H1 (cell line): ENCODE data around the gene SMARCC2. TPM values are rescaled to one million over a fixed set of nuclear protein-coding genes. Genes with fewer than 3 reads are reported as not detected.
A peak's percentile ranks its signal among the peaks of the same experiment; 100 is the strongest.

Source experiments
- CTCF ChIA-PET: fragments of 300-600 bp; sonication (Branson Sonifier 250); formaldehyde crosslinking; loops from one replicate; lab custom pipeline; 2021; ENCODE audit not compliant: partially characterized antibody; lab: Charles Lee
- POLR2A ChIA-PET: fragments of 300-600 bp; sonication (Branson Sonifier 250); formaldehyde crosslinking; loops from one replicate; lab custom pipeline; 2021; ENCODE audit warnings: inconsistent platforms; ENCODE audit not compliant: partially characterized antibody; lab: Charles Lee
- DNase-seq, 2 experiments: peaks; one replicate each; pipeline versions ENCODE4 v3.0.0 to v3.0.0-alpha.2; 2010 to 2022; ENCODE audit warnings: low spot score in 2 of 2, low read depth in 1 of 2, mixed read lengths in 1 of 2
- FAIRE-seq: peaks from 2 replicates; lab custom pipeline; 2011; peaks lifted over from hg19 to GRCh38; lab: Jason Lieb, UNC
- H2AFZ ChIP-seq: 2 replicates; pipeline ENCODE4 v1.8.1; 2012; ENCODE audit warnings: low read length, inconsistent platforms
- H2AK5ac ChIP-seq: 2 replicates; pipeline ENCODE4 v1.6.1; 2013; ENCODE audit warnings: low read depth, low read length
- H2BK120ac ChIP-seq: replicated peaks from 2 replicates; pipeline ENCODE3; 2013; ENCODE audit warnings: low read depth, low read length, inconsistent platforms
- H2BK12ac ChIP-seq: 2 replicates; pipeline ENCODE4 v1.6.1; 2013; ENCODE audit warnings: low read depth, low read length
- H2BK15ac ChIP-seq: 2 replicates; pipeline ENCODE4 v1.6.1; 2013; ENCODE audit warnings: low read length
- H2BK20ac ChIP-seq: 2 replicates; pipeline ENCODE4 v1.6.1; 2013; ENCODE audit warnings: low read length
- H2BK5ac ChIP-seq: 2 replicates; pipeline ENCODE4 v1.6.1; 2013; ENCODE audit warnings: low read depth, low read length
- H3K14ac ChIP-seq: 2 replicates; pipeline ENCODE4 v1.6.1; 2013; ENCODE audit warnings: inconsistent platforms; ENCODE audit not compliant: insufficient read length
- H3K18ac ChIP-seq: 2 replicates; pipeline ENCODE4 v1.6.1; 2013; ENCODE audit warnings: low read length; ENCODE audit errors: extremely low read depth
- H3K23ac ChIP-seq: 2 replicates; pipeline ENCODE4 v1.6.1; 2013; ENCODE audit warnings: inconsistent platforms; ENCODE audit not compliant: insufficient read length
- H3K23me2 ChIP-seq: 2 replicates; pipeline ENCODE4 v1.6.1; 2013; ENCODE audit warnings: low read depth, low read length
- H3K27ac ChIP-seq: 2 replicates; pipeline ENCODE4 v1.6.1; 2011; ENCODE audit warnings: low read depth, low read length, inconsistent platforms
- H3K27me3 ChIP-seq, 4 experiments: replicated peaks in 1 of 4; 1 replicate in 1 of 4; 2 replicates in 3 of 4; pipeline versions ENCODE4 v1.6.1 to v1.8.1; 2011 to 2013; ENCODE audit warnings: low read length in 3 of 4, mild to moderate bottlenecking in 3 of 4, inconsistent platforms in 2 of 4, mixed read lengths in 2 of 4, moderate library complexity in 1 of 4; ENCODE audit not compliant: control insufficient read depth in 3 of 4, insufficient read depth in 3 of 4; ENCODE audit errors: extremely low read depth in 1 of 4
- H3K36me3 ChIP-seq, 4 experiments: 2 replicates each; pipeline versions ENCODE4 v1.6.1 to v1.8.1; 2011 to 2013; ENCODE audit warnings: mild to moderate bottlenecking in 4 of 4, low read length in 3 of 4, moderate library complexity in 2 of 4, control low read depth in 1 of 4, inconsistent platforms in 1 of 4; ENCODE audit not compliant: insufficient read depth in 4 of 4, control insufficient read depth in 2 of 4
- H3K4ac ChIP-seq: replicated peaks from 2 replicates; pipeline ENCODE3; 2013; ENCODE audit warnings: low read length, low read depth, mixed read lengths, inconsistent platforms; ENCODE audit not compliant: insufficient read length
- H3K4me1 ChIP-seq, 4 experiments: replicated peaks in 1 of 4; 1 replicate in 1 of 4; 2 replicates in 3 of 4; pipeline versions ENCODE4 v1.6.1 to v1.8.1; 2011 to 2013; ENCODE audit warnings: low read length in 3 of 4, inconsistent platforms in 2 of 4, mixed read lengths in 1 of 4; ENCODE audit not compliant: insufficient read depth in 4 of 4, control insufficient read depth in 3 of 4
- H3K4me2 ChIP-seq, 2 experiments: 2 replicates each; pipeline versions ENCODE4 v1.6.1 to v1.8.1; 2011 to 2013; ENCODE audit warnings: low read depth in 2 of 2, low read length in 2 of 2, control low read depth in 1 of 2, inconsistent platforms in 1 of 2, mild to moderate bottlenecking in 1 of 2; ENCODE audit not compliant: insufficient read depth in 1 of 2
- H3K4me3 ChIP-seq, 4 experiments: fragments of 200-600, 300-600 bp in 1 of 4; sonication (generic), shearing (Covaris generic), sonication (Bioruptor Twin) in 1 of 4; 2 replicates each; pipeline versions ENCODE4 v1.5.1 to v1.8.1; 2011 to 2016; ENCODE audit warnings: low read length in 4 of 4, low read depth in 3 of 4, control low read depth in 2 of 4, inconsistent platforms in 2 of 4, mild to moderate bottlenecking in 2 of 4, mixed read lengths in 1 of 4, moderate library complexity in 1 of 4; ENCODE audit not compliant: insufficient read depth in 2 of 4; ENCODE audit errors: extremely low read depth in 1 of 4
- H3K56ac ChIP-seq: replicated peaks from 2 replicates; pipeline ENCODE3; 2013; ENCODE audit warnings: low read depth, mild to moderate bottlenecking, mixed read lengths, low read length, inconsistent platforms; ENCODE audit not compliant: insufficient read length
- H3K79me1 ChIP-seq: 2 replicates; pipeline ENCODE4 v1.6.1; 2013; ENCODE audit warnings: low read depth, low read length, control low read depth
- H3K79me2 ChIP-seq, 2 experiments: 2 replicates each; pipeline versions ENCODE4 v1.6.1 to v1.8.1; 2012 to 2013; ENCODE audit warnings: low read length in 2 of 2, mild to moderate bottlenecking in 2 of 2, inconsistent platforms in 1 of 2; ENCODE audit not compliant: insufficient read depth in 2 of 2, control insufficient read depth in 1 of 2
- H3K9ac ChIP-seq, 4 experiments: replicated peaks in 1 of 4; 1 replicate in 1 of 4; 2 replicates in 3 of 4; pipeline versions ENCODE4 v1.6.1 to v1.8.1; 2011 to 2013; ENCODE audit warnings: low read depth in 3 of 4, low read length in 3 of 4, control low read depth in 2 of 4, mild to moderate bottlenecking in 2 of 4, moderate library complexity in 2 of 4, inconsistent platforms in 1 of 4; ENCODE audit errors: extremely low read depth in 1 of 4
- H3K9me3 ChIP-seq, 2 experiments: 2 replicates each; pipeline versions ENCODE4 v1.6.1 to v1.8.1; 2012 to 2013; ENCODE audit warnings: mild to moderate bottlenecking in 2 of 2, moderate library complexity in 2 of 2, control low read depth in 1 of 2, inconsistent platforms in 1 of 2, low read depth in 1 of 2, low read length in 1 of 2, mixed read lengths in 1 of 2; ENCODE audit not compliant: insufficient read depth in 2 of 2
- H4K20me1 ChIP-seq, 2 experiments: replicated peaks in 1 of 2; 2 replicates each; pipeline versions ENCODE3 to v1.8.1; 2011 to 2013; ENCODE audit warnings: inconsistent platforms in 2 of 2, low read length in 2 of 2, mild to moderate bottlenecking in 1 of 2; ENCODE audit not compliant: insufficient read depth in 2 of 2, control insufficient read depth in 1 of 2
- H4K5ac ChIP-seq: 2 replicates; pipeline ENCODE4 v1.6.1; 2013; ENCODE audit warnings: low read length, low read depth, mixed read lengths, inconsistent platforms; ENCODE audit not compliant: insufficient read length
- H4K8ac ChIP-seq: 2 replicates; pipeline ENCODE4 v1.8.0; 2013; ENCODE audit warnings: mild to moderate bottlenecking, moderate library complexity, low read length, inconsistent platforms; ENCODE audit not compliant: insufficient read depth; ENCODE audit errors: extremely low read depth
- H4K91ac ChIP-seq: replicated peaks from 2 replicates; pipeline ENCODE3; 2013; ENCODE audit warnings: low read length, mixed read lengths, inconsistent platforms; ENCODE audit not compliant: insufficient read length
- BACH1 ChIP-seq: IDR thresholded peaks from 2 replicates; pipeline ENCODE4 v1.6.1; 2012; ENCODE audit warnings: low read length, improper control_type of control experiment
- GABPA ChIP-seq: IDR thresholded peaks from 2 replicates; pipeline ENCODE4 v1.6.1; 2011; ENCODE audit warnings: mild to moderate bottlenecking, low read length, moderate library complexity, borderline replicate concordance; ENCODE audit not compliant: insufficient read depth
- GTF2F1 ChIP-seq: IDR thresholded peaks from 2 replicates; pipeline ENCODE4 v1.6.1; 2012; ENCODE audit warnings: low read depth, low read length, improper control_type of control experiment, borderline replicate concordance
- PHF8 ChIP-seq: fragments of 200-600 bp; sonication (generic); conservative IDR thresholded peaks from 2 replicates; pipeline ENCODE4 v1.7.1; 2012; ENCODE audit warnings: low read depth, mild to moderate bottlenecking, inconsistent platforms, low read length, moderate library complexity
- RAD21 ChIP-seq, 2 experiments: IDR thresholded peaks in 1 of 2; conservative IDR thresholded peaks in 1 of 2; 2 replicates each; pipeline ENCODE4 v1.6.1; 2011; ENCODE audit warnings: low read depth in 2 of 2, low read length in 2 of 2, improper control_type of control experiment in 1 of 2, inconsistent platforms in 1 of 2, mild to moderate bottlenecking in 1 of 2, moderate library complexity in 1 of 2
- SIRT6 ChIP-seq: IDR thresholded peaks from one replicate; pipeline ENCODE4 v1.7.1; 2012; ENCODE audit warnings: low read length, inconsistent platforms
- TBP ChIP-seq: IDR thresholded peaks from 2 replicates; pipeline ENCODE4 v1.6.1; 2011; ENCODE audit warnings: low read depth, low read length, improper control_type of control experiment
- WGBS, 2 experiments: shearing (Covaris generic) in 1 of 2; methylation state at CpG; one replicate each; pipeline versions ENCODE4 v1.1.6 to v1.1.7; 2013 to 2015; ENCODE audit warnings: low lambda C conversion rate in 2 of 2, mixed read lengths in 2 of 2, inconsistent platforms in 1 of 2, low coverage in 1 of 2, missing lambda C conversion rate in 1 of 2; ENCODE audit not compliant: insufficient replicate concordance in 2 of 2, insufficient coverage in 1 of 2, insufficient read length in 1 of 2; ENCODE audit errors: extremely low coverage in 1 of 2, missing lambda C conversion rate in 1 of 2; 5-methylcytosine and 5-hydroxymethylcytosine counted together
- polyA plus RNA-seq, 7 experiments: library from polyadenylated mRNA; depleted of rRNA in 3 of 7; stranded (reverse) in 5 of 7; unstranded in 2 of 7; fragments of >200 nt in 5 of 7; fragments of 200-250 nt in 2 of 7; gene quantifications; 1 replicate in 5 of 7; 2 replicates in 1 of 7; 4 replicates in 1 of 7; pipeline versions ENCODE4 v1.2.1 to v1.2.3, GENCODE V29; 2011 to 2013; ENCODE audit warnings: missing spikeins in 2 of 7, mixed read lengths in 2 of 7
- total RNA-seq: library from RNA; stranded (reverse); fragmentation: NEBNext Ultra II Directional; extraction: Animal tissue kit (Norgen Biotek cat#: 25700); gene quantifications from 2 replicates; pipeline ENCODE4 v1.2.1, GENCODE V29; 2021

SMARCC2 gene
- total and polyA plus RNA-seq, 2 of the 8 experiments (the other 6 are each of a cell fraction or from before 2014, with no cell fraction given), result 33.9 to 78.5 TPM

GRCh38 chr12:56158029-56158925, 31.0 kb downstream of the SMARCC2 start, which contains the start of gene MYL6:
Gene MYL6 (plus strand): TSS chr12:56158359. CDS start chr12:56158402, 43 bp downstream.
- Histone ChIP-seq H3K4ac (peak within 1 kb of the TSS; percentile 5), H3K23me2 (peaks cover 19% of the 10 kb centered on the region), H4K5ac (peak within 1 kb of the TSS; percentile 95), H4K8ac (peak within 1 kb of the TSS; percentile 87; the same call in 1 of the 2 replicates), H2BK120ac (no peak within 1 kb of the TSS), H4K91ac (peak within 1 kb of the TSS; percentile 97), H3K36me3 (peaks cover 27 to 54% (median 36%) of the 10 kb centered on the region in 4 experiments), H2BK5ac (peak within 1 kb of the TSS; percentile 93), H2AFZ (no peak within 1 kb of the TSS), H3K56ac (peak within 1 kb of the TSS; percentile 5), H3K4me2 (peak within 1 kb of the TSS; percentile 77 to 92), H3K27me3 (no peaks in the 10 kb centered on the region), H3K23ac (no peak within 1 kb of the TSS), H2BK15ac (peak within 1 kb of the TSS; percentile 55), H3K18ac (peak within 1 kb of the TSS; percentile 79), H3K14ac (peak within 1 kb of the TSS; percentile 19), H3K79me2 (peaks cover 3 to 25% of the 10 kb centered on the region in 2 experiments), H3K4me3 (peak within 1 kb of the TSS; percentile 63 to 97 (median 93)), H3K9me3 (no peaks in the 10 kb centered on the region), H3K9ac (peak within 1 kb of the TSS; percentile 92 to 99 (median 96)), H3K27ac (peak within 1 kb of the TSS; percentile 99), H2BK20ac (no peak within 1 kb of the TSS), H2BK12ac (peak within 1 kb of the TSS; percentile 89), H4K20me1 (peaks cover 11 to 19% of the 10 kb centered on the region in 2 experiments), H2AK5ac (peak within 1 kb of the TSS; percentile 79), H3K4me1 (peaks cover 8 to 37% (median 22%) of the 10 kb centered on the region in 4 experiments), H3K79me1 (peaks cover 5% of the 10 kb centered on the region; the same call in 1 of the 2 replicates)
- peak; percentile 88 to 91 for DNase-seq
- FAIRE-seq, result peak; percentile 45
- 2% methylated on average over 27 of the region's 30 CpGs; no CpG with 5 or more reads in 1 of the 2 experiments for WGBS, 2 experiments
- ChIA-PET CTCF (interaction anchor here (0.8 to 2.2 kb wide), 9 partner anchors 10 to 63 kb away, joined by 3 to 9 read pairs (median 5); partner anchors contain the start of genes RNF41 and SMARCC2), POLR2A (interaction anchor here (0.7 to 15.6 kb wide), 32 partner anchors 21 to 531 kb away, joined by 3 to 656 read pairs (median 4); partner anchors contain the start of genes ANKRD52, COQ10A, IL23A and PA2G4)
- TF ChIP-seq TBP, result peak; percentile 98
- no peak for TF ChIP-seq RAD21 (IDR thresholded peaks at IDR 0.05 in 1 of 2, conservative IDR thresholded peaks at IDR 0.05 in 1 of 2; ENCODE audit: low read depth in 2 of 2, low read length in 2 of 2)
- TF ChIP-seq GTF2F1, result peak; percentile 94
- TF ChIP-seq BACH1, result no peak
- no peak for TF ChIP-seq SIRT6
- peak; percentile 75 for TF ChIP-seq PHF8
- TF ChIP-seq GABPA, result no peak
